AG08395 (cell line): ENCODE data around the gene MLLT10.

ENCODE experiments used
- DNase-seq: peaks from one replicate; pipeline ENCODE4 v3.0.0; 2012; ENCODE audit warnings: mixed read lengths, low spot score

Gene MLLT10

GRCh38 chr10:21501731-21502347 lies 32.2 kb upstream of the MLLT10 start:
- no peak for DNase-seq

GRCh38 chr10:21502348-21502740 lies 31.7 kb upstream of the MLLT10 start:
- DNase-seq, result no peak

GRCh38 chr10:21503542-21503941 lies 30.5 kb upstream of the MLLT10 start:
- DNase-seq, result no peak

- no peak for DNase-seq
Observed at GRCh38 chr10:21505711-21506278, 28.2 kb upstream of the MLLT10 start.

GRCh38 chr10:21506351-21506750 lies 27.7 kb upstream of the MLLT10 start:
- DNase-seq, result no peak

- no peak for DNase-seq
Observed at GRCh38 chr10:21507150-21507549, 26.9 kb upstream of the MLLT10 start.

GRCh38 chr10:21508706-21509331 lies 25.2 kb upstream of the MLLT10 start:
- DNase-seq, result no peak

- no peak for DNase-seq
Observed at GRCh38 chr10:21509341-21510240, 24.4 kb upstream of the MLLT10 start.

- no peak for DNase-seq
Observed at GRCh38 chr10:21510241-21511094, 23.6 kb upstream of the MLLT10 start.

GRCh38 chr10:21511095-21511570 lies 22.9 kb upstream of the MLLT10 start:
- DNase-seq, result no peak

- no peak for DNase-seq
Observed at GRCh38 chr10:21511946-21512572, 22.0 kb upstream of the MLLT10 start.

GRCh38 chr10:21512573-21513404 lies 21.2 kb upstream of the MLLT10 start:
- no peak for DNase-seq

GRCh38 chr10:21513405-21513788 lies 20.6 kb upstream of the MLLT10 start:
- DNase-seq, result no peak

GRCh38 chr10:21514129-21514817 lies 19.8 kb upstream of the MLLT10 start:
- DNase-seq, result no peak

GRCh38 chr10:21514818-21515351 lies 19.1 kb upstream of the MLLT10 start:
- no peak for DNase-seq

GRCh38 chr10:21515361-21516241 lies 18.4 kb upstream of the MLLT10 start:
- no peak for DNase-seq

GRCh38 chr10:21516242-21517131 lies 17.5 kb upstream of the MLLT10 start:
- DNase-seq, result no peak
